Measurements from ENCODE around the gene THPO.

Gene THPO

GRCh38 chr3:184366619-184367289 is 11.3 kb downstream of the THPO start:
- Histone ChIP-seq H3K4me1 (ENCODE audit: insufficient read depth, low read length, severe bottlenecking) (peaks cover 13% of the 10 kb centered on the region), H4K20me1 (ENCODE audit: insufficient read depth, low read length) (no peaks in the 10 kb centered on the region), H3F3A (ENCODE audit: insufficient read depth, low read length) (no peaks in the 10 kb centered on the region)

GRCh38 chr3:184362668-184363546 is 15.1 kb downstream of the THPO start:
- peaks cover 3% of the 10 kb centered on the region; the same call in 1 of the 2 replicates for H3K27me3 ChIP-seq (ENCODE audit: insufficient read depth, low read length)
- no peaks in the 10 kb centered on the region for H3K79me2 ChIP-seq (ENCODE audit: insufficient read depth, low read length)
- H2AFZ ChIP-seq (ENCODE audit: low read length) = no peak overlapping the region
- peak overlapping the region; percentile 87 for H3K9ac ChIP-seq (ENCODE audit: low read length)
- peaks cover 28% of the 10 kb centered on the region for H3K36me3 ChIP-seq (ENCODE audit: insufficient read depth, low read length)
- H3F3A ChIP-seq (ENCODE audit: insufficient read depth, low read length) = no peaks in the 10 kb centered on the region
- TF ChIP-seq, protein P1, sequence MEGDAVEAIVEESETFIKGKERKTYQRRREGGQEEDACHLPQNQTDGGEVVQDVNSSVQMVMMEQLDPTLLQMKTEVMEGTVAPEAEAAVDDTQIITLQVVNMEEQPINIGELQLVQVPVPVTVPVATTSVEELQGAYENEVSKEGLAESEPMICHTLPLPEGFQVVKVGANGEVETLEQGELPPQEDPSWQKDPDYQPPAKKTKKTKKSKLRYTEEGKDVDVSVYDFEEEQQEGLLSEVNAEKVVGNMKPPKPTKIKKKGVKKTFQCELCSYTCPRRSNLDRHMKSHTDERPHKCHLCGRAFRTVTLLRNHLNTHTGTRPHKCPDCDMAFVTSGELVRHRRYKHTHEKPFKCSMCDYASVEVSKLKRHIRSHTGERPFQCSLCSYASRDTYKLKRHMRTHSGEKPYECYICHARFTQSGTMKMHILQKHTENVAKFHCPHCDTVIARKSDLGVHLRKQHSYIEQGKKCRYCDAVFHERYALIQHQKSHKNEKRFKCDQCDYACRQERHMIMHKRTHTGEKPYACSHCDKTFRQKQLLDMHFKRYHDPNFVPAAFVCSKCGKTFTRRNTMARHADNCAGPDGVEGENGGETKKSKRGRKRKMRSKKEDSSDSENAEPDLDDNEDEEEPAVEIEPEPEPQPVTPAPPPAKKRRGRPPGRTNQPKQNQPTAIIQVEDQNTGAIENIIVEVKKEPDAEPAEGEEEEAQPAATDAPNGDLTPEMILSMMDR (IDR thresholded peaks at IDR 0.05; ENCODE audit: low read length) = peak; percentile 83
- no peak for TF ChIP-seq EZH2 (IDR thresholded peaks at IDR 0.05; ENCODE audit: borderline replicate concordance, low read length)
- H3K9me2 ChIP-seq (ENCODE audit: low read depth, low read length) = no peaks in the 10 kb centered on the region
- peak overlapping the region; percentile 83 for H3K4me2 ChIP-seq (ENCODE audit: low read length)
- H3K4me1 ChIP-seq (ENCODE audit: insufficient read depth, low read length, severe bottlenecking) = peaks cover 19% of the 10 kb centered on the region
- H4K20me1 ChIP-seq (ENCODE audit: insufficient read depth, low read length) = no peaks in the 10 kb centered on the region
- H3K27ac ChIP-seq (ENCODE audit: low read depth, low read length, poor library complexity, severe bottlenecking) = peak overlapping the region; percentile 41
- H3K4me3 ChIP-seq (ENCODE audit: low read depth, low read length, poor library complexity, severe bottlenecking) = peak overlapping the region; percentile 84
- no peaks in the 10 kb centered on the region for H3K9me3 ChIP-seq (ENCODE audit: low read length)

More at GRCh38 chr3:184366619-184367289, 11.3 kb downstream of the THPO start:
- H3K9me2 ChIP-seq (ENCODE audit: low read depth, low read length) = no peaks in the 10 kb centered on the region
- H3K4me3 ChIP-seq (ENCODE audit: low read depth, low read length, poor library complexity, severe bottlenecking) = no peak overlapping the region
- H3K36me3 ChIP-seq (ENCODE audit: insufficient read depth, low read length) = peaks cover 46% of the 10 kb centered on the region
- H3K9me3 ChIP-seq (ENCODE audit: low read length) = no peaks in the 10 kb centered on the region
- no peak for TF ChIP-seq EZH2 (IDR thresholded peaks at IDR 0.05; ENCODE audit: borderline replicate concordance, low read length)
- TF ChIP-seq, protein P1 (IDR thresholded peaks at IDR 0.05; ENCODE audit: low read length) = no peak
- H3K27ac ChIP-seq (ENCODE audit: low read depth, low read length, poor library complexity, severe bottlenecking) = no peak overlapping the region
- H3K79me2 ChIP-seq (ENCODE audit: insufficient read depth, low read length) = no peaks in the 10 kb centered on the region
- H3K27me3 ChIP-seq (ENCODE audit: insufficient read depth, low read length) = no peaks in the 10 kb centered on the region
- H2AFZ ChIP-seq (ENCODE audit: low read length) = no peak overlapping the region
- no peak overlapping the region for H3K9ac ChIP-seq (ENCODE audit: low read length)
- no peak overlapping the region for H3K4me2 ChIP-seq (ENCODE audit: low read length)

- Histone ChIP-seq H3K27me3 (ENCODE audit: insufficient read depth, low read length) (peaks cover 5% of the 10 kb centered on the region; the same call in 1 of the 2 replicates), H3K36me3 (ENCODE audit: insufficient read depth, low read length) (peaks cover 21% of the 10 kb centered on the region), H3K4me2 (ENCODE audit: low read length) (peak overlapping the region; percentile 83), H3K9ac (ENCODE audit: low read length) (peak overlapping the region; percentile 70), H3K79me2 (ENCODE audit: insufficient read depth, low read length) (no peaks in the 10 kb centered on the region), H4K20me1 (ENCODE audit: insufficient read depth, low read length) (no peaks in the 10 kb centered on the region), H2AFZ (ENCODE audit: low read length) (no peak overlapping the region), H3K4me1 (ENCODE audit: insufficient read depth, low read length, severe bottlenecking) (peaks cover 19% of the 10 kb centered on the region), H3F3A (ENCODE audit: insufficient read depth, low read length) (no peaks in the 10 kb centered on the region), H3K9me3 (ENCODE audit: low read length) (no peaks in the 10 kb centered on the region), H3K27ac (ENCODE audit: low read depth, low read length, poor library complexity, severe bottlenecking) (peak overlapping the region; percentile 17), H3K9me2 (ENCODE audit: low read depth, low read length) (no peaks in the 10 kb centered on the region), H3K4me3 (ENCODE audit: low read depth, low read length, poor library complexity, severe bottlenecking) (peak overlapping the region; percentile 84)
- TF ChIP-seq, protein P1 (IDR thresholded peaks at IDR 0.05; ENCODE audit: low read length) = no peak
Observed at GRCh38 chr3:184361932-184362667, 15.9 kb downstream of the THPO start.
